Measurements from ENCODE around the gene VIM.

The VIM gene

GRCh38 chr10:17209881-17210280 lies 18.2 kb upstream of the VIM start:
- DNase-seq (ENCODE audit: low spot score): no peak

DNA sequence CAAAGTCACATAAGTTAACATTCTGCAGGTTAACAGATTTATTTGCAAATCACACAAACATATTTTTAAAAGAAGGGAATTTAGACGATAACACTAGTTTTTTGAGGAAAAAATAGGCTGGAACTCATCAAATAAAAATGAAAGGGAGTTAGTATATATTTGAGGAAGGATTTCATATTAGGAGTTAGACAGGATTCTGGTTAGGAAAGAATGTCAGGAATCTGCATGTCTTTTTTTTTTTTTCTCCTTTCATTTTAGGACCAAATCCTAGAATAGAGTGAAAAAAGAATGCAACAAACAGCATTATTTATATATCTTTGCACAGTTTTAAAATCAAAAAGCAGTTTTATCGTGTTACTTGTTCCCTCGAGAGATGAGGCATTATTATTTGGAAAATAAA lies 17.7 kb upstream of the VIM start:
- no peak for DNase-seq (ENCODE audit: low spot score)

DNA sequence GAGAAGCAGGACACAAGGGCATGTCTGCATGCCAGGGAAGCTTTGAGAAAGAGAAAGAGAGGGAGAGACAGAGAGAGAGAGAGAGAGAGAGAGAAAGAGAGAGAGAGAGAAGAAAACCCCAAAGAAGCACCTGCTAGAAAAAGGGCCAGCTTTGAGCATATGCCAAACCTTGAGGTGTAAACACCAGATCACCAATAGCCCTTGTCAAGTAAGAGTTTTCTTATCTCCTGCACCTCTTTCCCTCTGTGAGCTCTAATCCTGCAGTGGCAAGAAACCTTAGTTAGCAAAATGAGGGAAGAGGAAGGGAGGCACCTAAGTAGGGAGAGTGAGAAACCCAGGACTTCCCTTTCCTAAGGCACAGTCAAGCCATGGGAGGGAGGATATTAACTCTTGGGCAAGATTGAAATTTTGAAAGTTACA lies 15.2 kb upstream of the VIM start:
- DNase-seq (ENCODE audit: low spot score): no peak

DNA sequence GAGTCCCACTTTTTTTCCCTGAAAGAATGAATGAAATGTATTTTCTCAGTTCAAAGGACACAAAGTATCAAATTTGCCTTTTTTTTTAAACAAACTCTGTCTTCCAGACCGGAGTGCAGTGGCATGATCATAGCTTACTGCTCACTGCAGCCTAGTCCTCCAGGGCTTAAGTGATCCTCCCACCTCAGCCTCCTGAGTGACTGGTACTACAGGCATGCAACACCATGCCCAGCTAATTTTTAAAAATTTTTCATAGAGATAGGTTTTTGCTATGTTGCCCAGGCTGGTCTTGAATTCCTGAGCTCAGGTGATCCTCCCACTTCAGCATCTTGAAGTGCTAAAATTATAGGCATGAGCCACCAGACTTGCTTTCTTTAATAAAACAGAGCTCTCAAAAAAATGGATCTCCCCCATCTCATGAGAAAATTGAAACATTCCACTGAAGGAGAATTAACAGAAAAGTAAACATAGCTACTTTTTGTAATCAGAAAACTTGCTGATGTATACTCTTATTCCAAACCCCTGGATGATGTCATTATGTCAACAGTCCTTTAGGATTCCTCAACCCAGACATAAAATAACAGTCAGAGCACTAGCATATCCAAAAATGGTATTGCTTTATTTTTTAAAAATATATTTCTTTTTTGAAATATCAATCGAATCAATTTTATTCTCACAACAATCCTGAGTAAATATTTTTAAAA lies 14.2 kb upstream of the VIM start:
- DNase-seq (ENCODE audit: low spot score): no peak

- no peak for DNase-seq (ENCODE audit: low spot score)
These were observed 13.5 kb upstream of the VIM start for GRCh38 chr10:17214526-17214925.

- no peak for DNase-seq (ENCODE audit: low spot score)
These were observed 12.9 kb upstream of the VIM start for GRCh38 chr10:17214971-17215781.

GRCh38 chr10:17215782-17216122 lies 12.3 kb upstream of the VIM start:
- no peak for DNase-seq (ENCODE audit: low spot score)

- DNase-seq (ENCODE audit: low spot score): no peak
These were observed 11.7 kb upstream of the VIM start for GRCh38 chr10:17216217-17216900.

DNA sequence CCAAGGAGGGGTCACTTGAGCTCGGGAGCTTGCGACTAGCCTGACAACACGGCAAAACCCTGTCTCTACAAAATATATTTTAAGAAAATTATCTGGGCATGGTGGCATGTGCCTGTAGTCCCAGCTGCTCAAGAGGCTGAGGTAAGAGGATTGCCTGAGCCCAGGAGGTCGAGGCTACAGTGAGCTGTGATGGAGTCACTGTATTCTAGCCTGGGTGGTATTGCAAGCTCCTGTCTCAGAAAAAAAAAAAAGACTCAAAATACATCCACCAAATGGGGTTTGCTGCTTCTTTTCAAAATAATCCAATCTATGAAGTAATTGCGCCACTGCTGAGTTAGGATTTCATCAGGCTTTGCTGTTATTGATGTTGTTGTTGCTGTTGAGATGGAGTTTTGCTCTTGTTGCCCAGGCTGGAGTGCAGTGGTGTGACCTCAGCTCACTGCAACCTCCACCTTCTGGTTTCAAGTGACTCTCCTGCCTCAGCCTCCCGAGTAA lies 11.1 kb upstream of the VIM start:
- DNase-seq (ENCODE audit: low spot score): no peak

GRCh38 chr10:17217631-17218232 lies 10.3 kb upstream of the VIM start:
- DNase-seq (ENCODE audit: low spot score): no peak

DNA sequence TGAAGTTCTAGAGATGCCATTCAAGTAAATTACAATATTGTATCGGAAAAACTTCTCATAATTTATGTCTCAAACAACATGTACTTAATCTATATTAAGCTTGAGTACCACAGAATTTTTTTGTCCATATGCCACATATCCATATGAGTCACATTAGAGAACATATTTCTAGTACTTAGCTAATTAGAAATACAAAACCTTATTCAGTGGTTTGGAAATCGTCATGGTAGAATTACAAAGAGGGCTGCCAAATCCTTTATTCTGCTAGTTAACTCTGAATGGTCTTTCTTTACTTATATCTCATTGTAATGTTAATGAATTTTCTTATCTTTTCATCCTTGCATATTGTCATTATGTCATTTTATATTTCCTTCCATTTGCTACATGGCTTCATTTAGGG lies 9.0 kb upstream of the VIM start:
- DNase-seq (ENCODE audit: low spot score): no peak

DNA sequence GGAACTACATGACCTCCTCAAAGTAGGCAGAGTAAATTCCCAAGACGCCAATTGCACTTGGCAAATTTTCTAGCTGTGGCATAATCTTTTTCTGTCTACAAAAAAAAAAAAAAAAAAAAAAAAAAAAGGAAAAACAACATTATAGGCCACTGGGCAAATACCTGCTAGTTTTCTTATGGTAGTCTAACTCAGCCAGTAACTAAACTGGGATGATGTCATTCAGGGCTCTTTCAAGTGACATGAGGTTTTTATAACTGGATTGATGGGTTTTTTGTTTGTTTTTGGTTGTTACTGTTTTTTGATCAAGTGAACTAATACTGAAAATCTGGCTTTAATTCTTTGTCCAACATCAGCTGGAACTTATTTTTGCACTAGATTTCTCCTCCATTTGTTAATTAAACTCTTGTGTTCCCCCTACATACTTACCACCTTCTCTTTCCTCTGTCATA lies 7.4 kb upstream of the VIM start:
- DNase-seq (ENCODE audit: low spot score): no peak

- no peak for DNase-seq (ENCODE audit: low spot score)
These were observed 5.7 kb upstream of the VIM start for GRCh38 chr10:17222329-17222728.

DNA sequence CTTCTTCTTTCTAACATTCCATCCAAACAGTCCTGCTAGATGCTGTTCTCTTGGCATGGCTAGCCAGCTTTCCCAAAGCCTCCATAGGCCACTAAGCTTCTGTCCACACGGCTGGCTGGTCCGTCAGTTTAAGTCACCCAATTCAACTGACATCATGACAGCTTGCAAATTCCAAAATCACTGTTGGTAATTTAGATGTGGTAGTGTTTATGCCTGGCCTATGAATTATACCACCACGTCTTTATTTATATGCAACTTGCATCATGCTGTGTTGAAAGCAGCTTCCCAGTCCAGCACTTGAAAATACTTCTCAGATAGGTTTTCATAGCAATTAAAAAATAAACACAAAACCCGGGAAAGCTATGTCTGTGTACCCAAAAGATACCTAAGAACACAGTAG lies 2.2 kb upstream of the VIM start:
- DNase-seq (ENCODE audit: low spot score): no peak

DNA sequence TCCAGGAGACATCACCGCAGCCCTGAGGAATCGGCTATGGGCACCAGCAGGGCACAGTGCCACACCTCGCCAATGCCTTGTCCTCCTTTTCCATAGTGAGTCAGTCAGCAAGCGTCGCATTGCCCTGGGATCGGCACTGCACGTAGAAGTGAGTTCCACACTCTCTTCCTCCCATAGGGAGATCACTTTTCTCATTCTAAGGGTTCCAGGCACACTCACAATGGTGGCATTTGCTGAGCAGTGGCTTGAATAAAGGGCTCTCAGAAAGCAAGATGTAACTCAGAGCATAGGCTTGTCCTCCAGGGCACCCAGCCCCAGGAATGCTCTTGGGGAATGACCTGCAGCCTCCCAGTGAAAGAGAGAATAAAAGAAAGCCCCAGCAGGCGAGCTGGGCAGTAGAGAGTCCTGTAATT lies 1.1 kb upstream of the VIM start:
- DNase-seq (ENCODE audit: low spot score): no peak

GRCh38 chr10:17227367-17228090 lies 512 bp upstream of the VIM start:
- DNase-seq (ENCODE audit: low spot score): no peak

- no peak for DNase-seq (ENCODE audit: low spot score)
These were observed 1.1 kb downstream of the VIM start for GRCh38 chr10:17229016-17229716.

GRCh38 chr10:17229717-17229966 lies 1.6 kb downstream of the VIM start:
- no peak for DNase-seq (ENCODE audit: low spot score)

GRCh38 chr10:17229967-17230682 lies 2.1 kb downstream of the VIM start:
- DNase-seq (ENCODE audit: low spot score): peak; percentile 67

DNA sequence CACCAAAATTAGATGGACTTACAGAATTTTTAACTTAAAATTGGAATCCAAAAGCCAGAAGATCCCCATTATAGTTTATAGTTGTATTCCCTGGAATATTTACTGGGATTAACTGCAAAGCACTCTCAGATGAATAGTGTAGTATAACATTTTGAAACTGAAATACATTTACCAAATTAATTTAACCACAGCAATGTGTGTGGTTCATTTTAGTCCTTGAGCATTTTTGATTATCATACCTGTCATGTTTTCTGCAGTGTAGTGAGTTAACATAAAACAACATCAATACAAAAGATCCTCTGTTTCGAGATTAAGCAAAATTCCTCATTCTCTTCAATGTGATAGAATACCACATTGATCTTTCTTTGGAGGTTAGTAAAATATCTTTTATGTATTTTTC lies 3.7 kb downstream of the VIM start:
- no peak for DNase-seq (ENCODE audit: low spot score)

Measured in hematopoietic multipotent progenitor cell treated with erythropoietin and hydrocortisone succinate and interleukin-3 and kit ligand, for 15 days (in vitro differentiated cells).